ENCODE measurements around the gene TRNAU1AP. TPM values are rescaled to one million over a fixed set of nuclear protein-coding genes. Genes with fewer than 3 reads are reported as not detected.

TRNAU1AP gene
- total and polyA plus RNA-seq, 2 of the 13 experiments (the other 11 are each of a cell fraction or from before 2014, with no cell fraction given): 29.0 to 42.9 TPM

DNA sequence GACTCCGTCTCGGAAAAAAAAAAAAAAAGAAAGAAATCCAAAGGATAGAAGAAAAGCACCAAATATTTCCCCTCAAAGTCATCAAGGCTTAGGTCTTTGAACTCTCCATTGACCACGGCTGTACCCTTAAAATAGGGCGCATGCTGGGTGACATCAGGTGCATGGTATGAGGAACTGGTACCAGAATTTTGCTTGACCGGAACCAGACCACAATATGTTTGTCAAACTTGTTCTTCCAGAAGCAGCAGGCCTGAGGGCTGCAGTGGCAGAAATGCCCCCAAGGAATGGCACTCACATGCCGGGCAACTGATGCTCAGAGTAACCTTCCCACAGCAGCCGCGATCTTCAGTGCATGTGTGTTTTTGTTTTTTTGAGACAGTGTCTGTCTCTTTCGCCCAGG lies 26.0 kb upstream of the TRNAU1AP start:
- no peak overlapping the region for H3K4me3 ChIP-seq (replicated peaks in 1 of 3; ENCODE audit: insufficient read depth in 1 of 3, low read depth in 2 of 3, low read length in 3 of 3)
- POLR2A ChIA-PET: no interaction called here
- no peak overlapping the region for H3K4me2 ChIP-seq (ENCODE audit: low read depth, low read length)
- no peak overlapping the region for H3K27ac ChIP-seq (ENCODE audit: extremely low read length, insufficient read depth, low read length)
- FAIRE-seq (no peak), DNase-seq (ENCODE audit: low spot score) (no peak), ATAC-seq (no peak)
- H3K4me1 ChIP-seq (ENCODE audit: insufficient read depth, low read length): peaks cover 23% of the 10 kb centered on the region
- no peak overlapping the region for H2AFZ ChIP-seq (ENCODE audit: low read length)
- in situ Hi-C loops (cut with HindIII; ENCODE audit: extremely low pct_ligation_motif_present, low pct_unique_long_range_greater_than_20kb) (no loop called here), intact Hi-C loops (cut with micrococcal nuclease; ENCODE audit: unreplicated experiment) (no loop called here)
- peaks cover 12 to 40% of the 10 kb centered on the region in 2 experiments for H3K36me3 ChIP-seq (replicated peaks in 1 of 2; ENCODE audit: control insufficient read depth in 1 of 2, insufficient read depth in 2 of 2, low read length in 2 of 2)
- CTCF ChIA-PET (ENCODE audit: low intra/inter-chr PET ratio, low total read pairs): no interaction called here
- no peaks in the 10 kb centered on the region for H3K27me3 ChIP-seq (ENCODE audit: control insufficient read depth in 1 of 2, insufficient read depth in 2 of 2, low read length in 2 of 2)
- no TSS peak for BruUV-seq (replicated peaks)
- H3K9me3 ChIP-seq (ENCODE audit: low read length): no peaks in the 10 kb centered on the region
- peaks cover 46% of the 10 kb centered on the region for H3K79me2 ChIP-seq (ENCODE audit: insufficient read depth, low read length)
- no peaks in the 10 kb centered on the region for H4K20me1 ChIP-seq (ENCODE audit: insufficient read depth, low read length)
- no peak overlapping the region for H3K9ac ChIP-seq (ENCODE audit: insufficient read depth, low read depth, low read length)
- TF ChIP-seq ZNF709 (CRISPR knock-in tag; IDR thresholded peaks at IDR 0.05): no peak
- TF ChIP-seq MIXL1 (CRISPR knock-in tag; IDR thresholded peaks at IDR 0.05): no peak
- TF ChIP-seq, protein P1, sequence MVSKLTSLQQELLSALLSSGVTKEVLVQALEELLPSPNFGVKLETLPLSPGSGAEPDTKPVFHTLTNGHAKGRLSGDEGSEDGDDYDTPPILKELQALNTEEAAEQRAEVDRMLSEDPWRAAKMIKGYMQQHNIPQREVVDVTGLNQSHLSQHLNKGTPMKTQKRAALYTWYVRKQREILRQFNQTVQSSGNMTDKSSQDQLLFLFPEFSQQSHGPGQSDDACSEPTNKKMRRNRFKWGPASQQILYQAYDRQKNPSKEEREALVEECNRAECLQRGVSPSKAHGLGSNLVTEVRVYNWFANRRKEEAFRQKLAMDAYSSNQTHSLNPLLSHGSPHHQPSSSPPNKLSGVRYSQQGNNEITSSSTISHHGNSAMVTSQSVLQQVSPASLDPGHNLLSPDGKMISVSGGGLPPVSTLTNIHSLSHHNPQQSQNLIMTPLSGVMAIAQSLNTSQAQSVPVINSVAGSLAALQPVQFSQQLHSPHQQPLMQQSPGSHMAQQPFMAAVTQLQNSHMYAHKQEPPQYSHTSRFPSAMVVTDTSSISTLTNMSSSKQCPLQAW (CRISPR knock-in tag; IDR thresholded peaks at IDR 0.05): no peak
- TF ChIP-seq ZNF549 (CRISPR knock-in tag; IDR thresholded peaks at IDR 0.05): no peak
- no peak for TF ChIP-seq ZNF570 (CRISPR knock-in tag; IDR thresholded peaks at IDR 0.05; ENCODE audit: borderline replicate concordance)
- no peak for TF ChIP-seq MLLT10 (CRISPR knock-in tag; IDR thresholded peaks at IDR 0.05)
- no peak for TF ChIP-seq ZNF772 (CRISPR knock-in tag; IDR thresholded peaks at IDR 0.05)
- no peak for TF ChIP-seq HDAC6 (IDR thresholded peaks at IDR 0.05; ENCODE audit: low read depth, low read length)
- TF ChIP-seq SP1 (IDR thresholded peaks at IDR 0.05): no peak
- no peak for TF ChIP-seq SP1 (CRISPR knock-in tag; IDR thresholded peaks at IDR 0.05)
- TF ChIP-seq GABPA (IDR thresholded peaks at IDR 0.05; ENCODE audit: low read depth, low read length): no peak
- TF ChIP-seq GABPA (CRISPR knock-in tag; IDR thresholded peaks at IDR 0.05; ENCODE audit: low read depth): no peak
- TF ChIP-seq, protein P2, sequence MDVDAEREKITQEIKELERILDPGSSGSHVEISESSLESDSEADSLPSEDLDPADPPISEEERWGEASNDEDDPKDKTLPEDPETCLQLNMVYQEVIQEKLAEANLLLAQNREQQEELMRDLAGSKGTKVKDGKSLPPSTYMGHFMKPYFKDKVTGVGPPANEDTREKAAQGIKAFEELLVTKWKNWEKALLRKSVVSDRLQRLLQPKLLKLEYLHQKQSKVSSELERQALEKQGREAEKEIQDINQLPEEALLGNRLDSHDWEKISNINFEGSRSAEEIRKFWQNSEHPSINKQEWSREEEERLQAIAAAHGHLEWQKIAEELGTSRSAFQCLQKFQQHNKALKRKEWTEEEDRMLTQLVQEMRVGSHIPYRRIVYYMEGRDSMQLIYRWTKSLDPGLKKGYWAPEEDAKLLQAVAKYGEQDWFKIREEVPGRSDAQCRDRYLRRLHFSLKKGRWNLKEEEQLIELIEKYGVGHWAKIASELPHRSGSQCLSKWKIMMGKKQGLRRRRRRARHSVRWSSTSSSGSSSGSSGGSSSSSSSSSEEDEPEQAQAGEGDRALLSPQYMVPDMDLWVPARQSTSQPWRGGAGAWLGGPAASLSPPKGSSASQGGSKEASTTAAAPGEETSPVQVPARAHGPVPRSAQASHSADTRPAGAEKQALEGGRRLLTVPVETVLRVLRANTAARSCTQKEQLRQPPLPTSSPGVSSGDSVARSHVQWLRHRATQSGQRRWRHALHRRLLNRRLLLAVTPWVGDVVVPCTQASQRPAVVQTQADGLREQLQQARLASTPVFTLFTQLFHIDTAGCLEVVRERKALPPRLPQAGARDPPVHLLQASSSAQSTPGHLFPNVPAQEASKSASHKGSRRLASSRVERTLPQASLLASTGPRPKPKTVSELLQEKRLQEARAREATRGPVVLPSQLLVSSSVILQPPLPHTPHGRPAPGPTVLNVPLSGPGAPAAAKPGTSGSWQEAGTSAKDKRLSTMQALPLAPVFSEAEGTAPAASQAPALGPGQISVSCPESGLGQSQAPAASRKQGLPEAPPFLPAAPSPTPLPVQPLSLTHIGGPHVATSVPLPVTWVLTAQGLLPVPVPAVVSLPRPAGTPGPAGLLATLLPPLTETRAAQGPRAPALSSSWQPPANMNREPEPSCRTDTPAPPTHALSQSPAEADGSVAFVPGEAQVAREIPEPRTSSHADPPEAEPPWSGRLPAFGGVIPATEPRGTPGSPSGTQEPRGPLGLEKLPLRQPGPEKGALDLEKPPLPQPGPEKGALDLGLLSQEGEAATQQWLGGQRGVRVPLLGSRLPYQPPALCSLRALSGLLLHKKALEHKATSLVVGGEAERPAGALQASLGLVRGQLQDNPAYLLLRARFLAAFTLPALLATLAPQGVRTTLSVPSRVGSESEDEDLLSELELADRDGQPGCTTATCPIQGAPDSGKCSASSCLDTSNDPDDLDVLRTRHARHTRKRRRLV (CRISPR knock-in tag; IDR thresholded peaks at IDR 0.05): no peak
- TF ChIP-seq ZNF687 (CRISPR knock-in tag; IDR thresholded peaks at IDR 0.05): no peak
- TF ChIP-seq ZNF850 (CRISPR knock-in tag; conservative IDR thresholded peaks at IDR 0.05): no peak
- 95% methylated on average over 9 of the region's 9 CpGs for WGBS (ENCODE audit: low lambda C conversion rate)
